Left renal pelvis (tissue), 4 donors: ENCODE results near the gene H19. TPM values are rescaled to one million over a fixed set of nuclear protein-coding genes. Genes with fewer than 3 reads are reported as not detected.

Experiments used
- DNase-seq, 4 donors: peaks; one replicate each; pipeline ENCODE4 v3.0.0-alpha.2; 2013; ENCODE audit warnings: low read depth in 4 of 4, low spot score in 3 of 4
- polyA plus RNA-seq, 4 donors: library from polyadenylated mRNA; unstranded; fragments of 120-200 nt; gene quantifications; one replicate each; pipeline ENCODE4 v1.2.1, GENCODE V29; 2013; ENCODE audit not compliant: insufficient read length in 4 of 4

H19 gene
- polyA plus RNA-seq, result 1,000 to 10,000 TPM; 3,036 to 8,071 (median 3,586) TPM

GRCh38 chr11:1997755-1998154 lies at the start of gene H19:
TSS of gene H19 (minus strand) at chr11:1997842.
- DNase-seq, result no peak

GRCh38 chr11:2041963-2042362 lies 44.3 kb upstream of the H19 start:
- no peak for DNase-seq

GRCh38 chr11:2041153-2041552 lies 43.5 kb upstream of the H19 start:
- DNase-seq, result no peak

GRCh38 chr11:2039198-2039759 lies 41.6 kb upstream of the H19 start:
- DNase-seq, result no peak

GRCh38 chr11:2036863-2037486 lies 39.3 kb upstream of the H19 start:
- DNase-seq, result no peak

- no peak for DNase-seq
These were observed 37.7 kb upstream of the H19 start for GRCh38 chr11:2035382-2035781.

- DNase-seq, result no peak
These were observed 33.4 kb upstream of the H19 start for GRCh38 chr11:2031058-2031457.

GRCh38 chr11:2027708-2028107 lies 30.1 kb upstream of the H19 start:
- no peak for DNase-seq

- no peak for DNase-seq
These were observed 17.4 kb upstream of the H19 start for GRCh38 chr11:2015025-2015424.

- no peak for DNase-seq
These were observed 14.8 kb upstream of the H19 start for GRCh38 chr11:2012440-2012839.

- no peak for DNase-seq
These were observed 6.8 kb upstream of the H19 start for GRCh38 chr11:2004466-2004865.

GRCh38 chr11:2002807-2003206 lies 5.2 kb upstream of the H19 start:
- no peak for DNase-seq

- no peak for DNase-seq
These were observed 4.6 kb upstream of the H19 start for GRCh38 chr11:2002042-2002776.

GRCh38 chr11:1998861-1999260 lies 1.2 kb upstream of the H19 start:
- no peak for DNase-seq

GRCh38 chr11:1998290-1998689 lies 648 bp upstream of the H19 start:
- DNase-seq, result no peak

GRCh38 chr11:1994121-1994520 lies 3.5 kb downstream of the H19 start:
- DNase-seq, result no peak

- DNase-seq, result no peak
These were observed 5.5 kb downstream of the H19 start for GRCh38 chr11:1992111-1992510.

- no peak for DNase-seq
These were observed 6.6 kb downstream of the H19 start for GRCh38 chr11:1990872-1991578.

- no peak for DNase-seq
These were observed 7.7 kb downstream of the H19 start for GRCh38 chr11:1989953-1990352.

- DNase-seq, result peak in 3 of 4 donors; percentile 16 to 36 (median 35)
These were observed 8.8 kb downstream of the H19 start for GRCh38 chr11:1988667-1989317.

- no peak for DNase-seq
These were observed 9.5 kb downstream of the H19 start for GRCh38 chr11:1988174-1988573.
